Activated naive CD8-positive, alpha-beta T cell treated with anti-CD3 and anti-CD28 coated beads, Interleukin-2, amount 50 U/mL, for 16 hours (primary cell): ENCODE measurements around the gene TRIM2.

Experiments used
- DNase-seq: peaks from one replicate; pipeline ENCODE4 v3.0.0-alpha.2; 2020; ENCODE audit warnings: low read depth, low spot score

TRIM2 gene

DNA sequence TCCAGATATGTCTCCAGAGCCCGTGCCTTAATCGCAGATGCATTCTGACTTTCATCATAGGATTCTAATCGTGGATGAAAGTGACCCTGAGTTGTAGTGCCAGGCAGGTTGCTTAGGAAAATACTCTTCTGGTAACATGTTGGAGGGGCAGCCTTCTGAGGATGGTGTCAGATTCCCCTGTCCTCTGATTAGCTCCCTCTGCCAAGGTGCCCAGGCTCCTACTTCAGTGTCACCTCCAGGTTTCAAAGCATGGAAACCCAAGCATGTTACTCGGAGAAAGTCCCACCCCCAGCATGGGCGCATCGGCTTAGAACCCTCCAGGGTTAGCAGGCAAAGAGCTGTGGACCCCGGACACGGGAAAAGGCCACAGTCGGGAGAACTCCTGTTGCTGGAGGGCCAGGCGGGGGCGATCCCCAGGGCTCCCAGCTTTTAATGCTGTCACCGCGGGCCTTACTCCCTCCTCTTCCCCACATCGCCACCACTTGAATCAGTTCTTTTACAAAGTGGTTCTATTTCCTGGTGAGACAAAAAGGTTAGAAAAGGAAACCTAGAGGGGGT is 44.5 kb downstream of the TRIM2 start:
- DNase-seq = no peak

GRCh38 chr4:153249199-153250041 is 45.2 kb downstream of the TRIM2 start:
- peak; percentile 70 for DNase-seq

GRCh38 chr4:153252122-153252521 is 47.9 kb downstream of the TRIM2 start:
- DNase-seq = no peak

- DNase-seq = no peak
These were observed 51.0 kb downstream of the TRIM2 start for GRCh38 chr4:153255233-153255632.

DNA sequence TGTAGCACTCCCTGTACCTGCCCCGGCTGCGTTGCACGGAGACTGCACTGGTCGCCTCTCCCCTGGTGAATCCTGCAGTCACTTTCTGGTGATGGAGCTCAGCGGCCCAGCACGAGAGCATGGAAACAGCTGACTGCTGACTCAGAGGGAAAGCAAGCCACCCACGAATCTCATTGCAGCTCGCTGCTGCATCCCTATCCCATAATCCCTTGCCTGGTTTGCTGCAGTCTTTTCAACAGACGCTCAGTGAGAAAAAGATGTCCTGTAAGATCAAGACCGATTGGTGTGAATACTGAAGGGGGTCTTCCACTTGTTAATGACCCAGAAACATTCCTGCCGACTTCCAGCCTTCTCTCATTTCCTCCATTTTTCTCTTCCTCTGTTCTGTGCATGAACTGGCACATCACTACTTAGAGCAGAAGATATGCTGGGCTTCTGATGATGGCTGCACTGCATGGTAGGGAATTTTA is 52.9 kb downstream of the TRIM2 start:
- DNase-seq = no peak

GRCh38 chr4:153257991-153258390 is 53.7 kb downstream of the TRIM2 start:
- DNase-seq = no peak

- DNase-seq = no peak
These were observed 54.5 kb downstream of the TRIM2 start for GRCh38 chr4:153258750-153259149.

- DNase-seq = no peak
These were observed 55.4 kb downstream of the TRIM2 start for GRCh38 chr4:153259661-153260060.

- no peak for DNase-seq
These were observed 55.9 kb downstream of the TRIM2 start for GRCh38 chr4:153260132-153260531.

DNA sequence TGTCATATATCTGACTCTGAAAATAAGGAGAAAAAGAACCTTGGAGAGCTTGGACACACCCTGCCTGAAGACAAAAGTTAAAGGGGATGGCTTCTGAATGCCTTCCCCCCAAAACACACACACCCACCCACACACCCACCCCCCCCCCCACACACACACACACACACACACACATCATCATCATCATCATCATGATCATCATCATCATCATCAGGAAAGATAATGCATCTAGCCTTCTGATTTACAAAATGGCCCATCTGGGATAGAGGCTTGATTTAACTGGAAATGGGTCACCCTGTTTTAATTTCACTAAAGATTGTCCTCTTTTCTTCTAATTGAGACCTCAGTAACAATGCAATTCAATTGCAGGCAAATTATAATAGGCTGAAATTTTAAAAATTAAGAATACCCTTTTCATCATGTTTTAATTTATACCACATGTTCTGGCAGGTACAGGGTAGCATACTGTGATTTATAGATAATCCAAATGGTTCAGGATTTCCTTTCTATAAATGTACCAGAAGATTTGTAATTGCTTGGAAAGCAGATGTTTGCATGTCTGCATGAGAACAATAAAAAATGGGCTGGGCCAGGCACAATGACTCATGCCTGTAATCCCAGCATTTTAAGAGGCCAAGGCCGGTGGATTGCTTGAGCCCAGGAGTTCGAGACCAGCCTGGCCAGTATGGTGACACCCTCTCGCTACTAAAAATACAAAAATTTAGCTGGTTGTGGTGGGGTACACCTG is 56.5 kb downstream of the TRIM2 start:
- no peak for DNase-seq

DNA sequence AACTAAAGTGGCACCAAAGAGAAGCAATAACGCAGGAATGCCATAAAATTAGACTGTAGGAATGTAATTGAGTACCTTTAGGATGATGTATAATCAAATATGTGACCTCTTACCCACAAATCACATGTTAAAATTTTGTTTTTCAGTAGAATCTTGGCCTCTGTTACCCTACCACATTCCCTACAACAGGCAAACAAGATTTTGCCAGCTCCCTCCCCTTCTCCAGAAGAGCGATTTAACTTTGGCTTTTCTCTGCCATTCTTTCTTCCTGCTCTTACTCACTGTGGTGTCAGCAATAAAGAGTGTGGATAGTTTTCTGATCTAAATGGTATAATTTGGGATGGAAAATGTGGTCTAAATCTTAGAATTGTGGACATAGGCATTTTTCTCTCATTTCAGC is 57.2 kb downstream of the TRIM2 start:
- no peak for DNase-seq

DNA sequence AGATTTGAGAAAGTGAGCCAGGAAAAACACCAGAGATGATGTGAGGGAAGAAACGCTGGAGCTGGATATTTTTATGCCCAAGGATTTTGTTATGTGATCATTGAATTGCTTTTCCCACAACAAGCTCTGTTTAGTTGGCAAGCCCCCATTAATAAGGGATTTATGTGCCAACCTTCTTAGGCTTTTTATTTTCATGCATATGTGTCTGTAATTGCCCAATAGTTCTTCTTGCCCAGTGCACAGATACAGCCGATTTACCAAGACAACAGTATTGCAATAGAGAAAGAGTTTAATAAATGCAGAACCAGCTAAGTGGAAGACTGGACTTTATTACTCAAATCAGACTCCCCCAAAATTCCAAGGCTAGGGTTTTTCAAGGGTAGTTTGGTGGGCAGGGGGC is 57.7 kb downstream of the TRIM2 start:
- DNase-seq = no peak

- DNase-seq = no peak
These were observed 61.2 kb downstream of the TRIM2 start for GRCh38 chr4:153265306-153266047.

- DNase-seq = no peak
These were observed 62.7 kb downstream of the TRIM2 start for GRCh38 chr4:153266988-153267387.

- DNase-seq = no peak
These were observed 63.6 kb downstream of the TRIM2 start for GRCh38 chr4:153267890-153268289.

DNA sequence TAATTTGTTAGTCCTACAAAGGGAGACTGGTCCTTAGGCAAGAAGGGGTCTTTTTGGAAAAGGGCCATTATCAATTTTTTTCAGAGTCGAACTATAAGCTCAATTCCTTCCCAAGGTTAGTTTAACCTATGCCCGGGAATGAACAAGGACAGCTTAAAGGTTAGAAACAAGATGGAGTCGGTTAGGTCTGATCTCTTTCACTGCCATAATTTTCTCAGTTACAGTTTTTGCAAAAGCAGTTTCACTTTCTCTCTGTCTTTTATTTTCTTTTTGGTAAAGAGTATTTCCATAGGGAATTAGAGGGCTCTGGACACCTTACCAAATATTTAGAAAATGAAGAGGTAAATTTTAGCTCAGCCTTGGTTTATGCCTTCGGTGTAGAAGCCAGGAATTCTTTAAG is 64.1 kb downstream of the TRIM2 start:
- no peak for DNase-seq

DNA sequence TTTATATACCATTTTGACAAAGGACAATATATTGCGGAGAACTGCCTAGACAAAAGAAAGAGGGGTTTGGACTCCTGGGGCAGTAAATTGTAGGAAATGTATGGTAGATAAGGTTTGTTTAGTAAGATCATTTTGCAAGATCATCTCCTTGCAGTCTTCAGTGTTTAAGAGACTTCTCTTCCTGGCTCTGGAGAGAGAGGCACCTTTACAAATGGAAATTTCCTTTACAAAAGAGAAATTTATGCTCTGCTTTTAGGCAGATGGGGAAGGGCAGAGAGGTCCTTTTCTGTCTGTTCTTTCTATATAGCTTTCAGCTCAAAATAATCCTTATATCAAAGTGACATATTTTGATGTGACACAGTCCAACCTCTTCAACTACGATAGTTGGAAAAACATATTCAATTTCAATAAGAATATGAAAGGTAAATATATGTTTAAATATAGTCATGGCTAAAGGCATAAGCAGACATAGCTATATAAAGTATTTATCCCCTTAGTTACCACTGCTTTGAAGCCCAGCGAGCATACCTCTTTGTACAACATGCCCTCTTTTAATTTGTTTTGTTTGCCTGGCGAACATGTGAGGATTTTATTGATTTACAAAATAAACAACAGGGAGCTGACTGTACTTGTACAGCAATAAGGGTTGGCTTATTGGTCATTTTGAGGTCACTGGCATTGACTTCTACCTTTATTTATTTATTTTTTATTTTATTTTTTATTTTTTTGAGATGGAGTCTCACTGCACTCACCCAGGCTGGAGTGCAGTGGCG is 65.2 kb downstream of the TRIM2 start:
- DNase-seq = no peak

- no peak for DNase-seq
These were observed 66.1 kb downstream of the TRIM2 start for GRCh38 chr4:153270361-153270760.

DNA sequence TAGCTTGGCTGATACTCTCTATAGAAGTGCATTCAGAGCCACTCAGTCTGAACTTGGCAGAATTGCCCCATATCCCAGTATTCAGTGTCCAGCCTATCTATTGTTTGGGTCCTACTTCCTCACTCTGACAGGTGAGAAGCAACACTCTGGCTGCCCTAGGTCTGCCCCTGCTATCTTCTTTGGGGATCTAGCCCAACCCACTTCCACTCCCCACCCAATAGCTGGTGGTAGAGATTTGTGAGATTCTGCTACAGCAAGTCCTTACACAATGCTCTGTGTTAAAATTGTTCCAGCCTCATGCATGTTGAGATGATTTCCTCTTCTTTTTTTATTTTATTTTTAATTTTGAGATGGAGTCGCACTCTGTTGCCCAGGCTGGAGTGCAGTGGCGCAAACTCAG is 67.6 kb downstream of the TRIM2 start:
- DNase-seq = no peak

DNA sequence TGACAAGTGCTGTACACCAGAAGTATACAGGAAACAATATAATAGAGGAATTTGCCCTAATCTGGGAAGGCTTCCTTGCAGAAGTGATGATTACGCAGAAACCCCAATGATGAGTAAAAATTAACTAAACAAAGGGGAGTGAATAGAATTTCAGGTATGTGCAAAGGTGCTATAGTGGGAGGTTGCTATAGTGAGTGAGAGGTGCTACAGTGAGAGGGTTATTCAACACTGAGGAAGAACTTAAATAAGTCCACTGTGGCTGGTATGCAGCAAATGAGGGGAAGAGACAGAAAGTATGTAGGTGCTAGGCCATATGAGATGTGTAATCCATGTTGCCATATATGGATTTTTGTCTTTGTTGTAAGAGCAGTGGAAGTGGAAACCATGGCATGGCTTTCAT is 69.5 kb downstream of the TRIM2 start:
- no peak for DNase-seq

DNA sequence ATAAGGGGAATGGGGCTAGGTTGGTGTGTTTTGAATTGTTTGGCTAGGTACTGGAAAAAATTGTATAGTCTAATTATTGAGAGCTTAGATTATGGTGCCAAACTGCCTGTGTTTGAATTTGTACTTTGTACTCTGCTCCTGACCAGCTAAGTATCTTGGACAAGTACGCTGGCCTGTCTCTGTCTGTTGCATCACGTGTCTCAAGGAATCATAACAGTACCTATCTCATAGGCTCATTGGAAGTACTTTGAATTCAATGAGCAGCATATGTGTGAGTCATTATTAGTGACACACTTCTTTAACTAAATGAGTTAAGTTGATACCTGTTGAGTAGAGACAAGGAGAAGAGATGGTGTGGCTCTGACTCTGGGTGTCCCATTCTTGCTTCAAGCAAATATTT is 70.7 kb downstream of the TRIM2 start:
- no peak for DNase-seq
